Measurements from ENCODE around the gene THADA. TPM values are rescaled to one million over a fixed set of nuclear protein-coding genes. Genes with fewer than 3 reads are reported as not detected.

The THADA gene, protein sequence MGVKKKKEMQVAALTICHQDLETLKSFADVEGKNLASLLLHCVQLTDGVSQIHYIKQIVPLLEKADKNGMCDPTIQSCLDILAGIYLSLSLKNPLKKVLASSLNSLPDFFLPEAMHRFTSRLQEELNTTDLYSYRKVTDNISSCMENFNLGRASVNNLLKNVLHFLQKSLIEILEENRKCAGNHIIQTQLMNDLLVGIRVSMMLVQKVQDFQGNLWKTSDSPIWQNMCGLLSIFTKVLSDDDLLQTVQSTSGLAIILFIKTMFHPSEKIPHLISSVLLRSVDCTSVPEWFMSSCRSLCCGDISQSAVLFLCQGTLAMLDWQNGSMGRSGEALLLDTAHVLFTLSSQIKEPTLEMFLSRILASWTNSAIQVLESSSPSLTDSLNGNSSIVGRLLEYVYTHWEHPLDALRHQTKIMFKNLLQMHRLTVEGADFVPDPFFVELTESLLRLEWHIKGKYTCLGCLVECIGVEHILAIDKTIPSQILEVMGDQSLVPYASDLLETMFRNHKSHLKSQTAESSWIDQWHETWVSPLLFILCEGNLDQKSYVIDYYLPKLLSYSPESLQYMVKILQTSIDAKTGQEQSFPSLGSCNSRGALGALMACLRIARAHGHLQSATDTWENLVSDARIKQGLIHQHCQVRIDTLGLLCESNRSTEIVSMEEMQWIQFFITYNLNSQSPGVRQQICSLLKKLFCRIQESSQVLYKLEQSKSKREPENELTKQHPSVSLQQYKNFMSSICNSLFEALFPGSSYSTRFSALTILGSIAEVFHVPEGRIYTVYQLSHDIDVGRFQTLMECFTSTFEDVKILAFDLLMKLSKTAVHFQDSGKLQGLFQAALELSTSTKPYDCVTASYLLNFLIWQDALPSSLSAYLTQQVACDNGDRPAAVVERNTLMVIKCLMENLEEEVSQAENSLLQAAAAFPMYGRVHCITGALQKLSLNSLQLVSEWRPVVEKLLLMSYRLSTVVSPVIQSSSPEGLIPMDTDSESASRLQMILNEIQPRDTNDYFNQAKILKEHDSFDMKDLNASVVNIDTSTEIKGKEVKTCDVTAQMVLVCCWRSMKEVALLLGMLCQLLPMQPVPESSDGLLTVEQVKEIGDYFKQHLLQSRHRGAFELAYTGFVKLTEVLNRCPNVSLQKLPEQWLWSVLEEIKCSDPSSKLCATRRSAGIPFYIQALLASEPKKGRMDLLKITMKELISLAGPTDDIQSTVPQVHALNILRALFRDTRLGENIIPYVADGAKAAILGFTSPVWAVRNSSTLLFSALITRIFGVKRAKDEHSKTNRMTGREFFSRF (N-terminal part only)
- total RNA-seq, result 10 to 100 TPM; 21.6 to 27.7 TPM

DNA sequence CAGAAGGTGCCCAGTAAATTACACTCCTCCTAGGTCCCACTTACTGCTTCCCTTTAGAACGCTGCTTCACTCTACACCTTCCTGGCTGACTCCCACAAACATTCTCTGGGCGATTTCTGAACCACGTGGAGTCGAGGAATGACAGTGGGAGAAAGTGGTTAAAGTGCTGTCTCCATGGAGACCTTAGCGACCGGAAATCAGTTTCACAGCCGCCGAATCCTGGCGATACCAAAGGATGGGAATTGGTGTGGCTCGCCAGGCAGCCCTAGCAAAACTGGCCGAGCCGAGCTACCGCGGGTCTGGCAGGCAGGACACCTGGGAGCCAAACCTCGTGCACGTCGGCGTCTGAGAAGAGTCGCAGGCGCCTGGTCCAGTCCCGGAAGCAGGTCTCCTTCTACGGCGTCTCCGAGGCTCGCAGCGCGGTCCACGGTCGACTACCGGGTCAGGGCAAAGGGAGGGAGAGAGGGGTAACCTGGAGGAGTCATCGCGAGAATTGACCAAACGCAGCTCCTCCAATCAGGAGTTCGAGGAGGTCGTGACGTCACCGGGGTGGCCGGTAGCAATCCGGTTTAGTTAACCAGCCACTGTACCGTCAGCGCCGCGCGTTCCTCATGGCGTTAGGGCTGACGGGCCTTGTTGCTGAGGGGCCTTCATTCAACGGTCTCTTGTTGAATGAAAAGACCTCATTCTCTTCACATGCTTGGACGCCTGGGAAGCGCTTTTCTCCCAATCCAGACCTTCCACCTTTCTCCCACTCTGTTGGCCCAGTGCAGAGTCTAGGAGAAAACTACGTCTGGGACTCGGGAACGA, at the start of gene THADA:
Gene THADA, minus strand, starts transcription at position 436 of the 810 bp plus-strand sequence. CDS start 3,646 bp downstream, outside the sequence.

DNA sequence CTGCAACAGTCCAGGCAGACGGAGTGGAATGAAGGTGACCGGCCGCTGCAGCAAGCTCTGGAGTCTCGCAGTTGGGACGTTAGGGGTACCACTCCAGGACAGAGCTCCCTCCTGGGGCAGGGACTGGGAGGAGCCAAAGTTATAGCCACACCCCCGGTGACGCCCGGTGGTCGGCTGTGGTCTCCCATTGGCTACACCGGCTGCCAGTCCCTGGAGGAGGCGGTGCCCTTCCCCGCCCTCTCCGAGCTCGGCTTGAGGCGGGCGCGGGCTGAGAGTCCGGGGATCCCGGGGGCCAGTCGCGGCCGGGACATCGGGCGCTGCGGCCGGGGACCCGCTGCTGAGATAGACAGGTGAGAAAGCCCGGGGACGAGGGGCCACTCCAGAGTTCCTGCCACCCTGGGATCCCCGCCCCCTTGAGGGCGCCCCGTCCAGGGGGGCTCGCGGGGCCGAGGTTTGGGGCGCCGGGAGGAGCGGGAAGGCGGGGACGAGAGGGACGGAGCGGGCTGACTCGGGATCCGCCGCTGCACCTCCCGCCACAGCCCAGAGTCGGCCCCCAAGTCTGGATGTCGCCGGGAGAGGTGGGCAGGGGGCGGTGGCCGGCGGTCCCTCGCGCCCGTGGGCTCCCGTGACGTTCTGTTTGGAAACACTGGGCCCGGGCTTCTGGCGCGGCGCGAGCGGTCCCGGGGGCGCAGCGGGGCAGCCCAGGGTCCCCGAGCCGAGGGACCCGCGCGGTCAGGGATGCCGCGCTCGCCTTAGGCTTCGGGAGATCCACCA, 41.4 kb upstream of the THADA start, which contains the start of gene PLEKHH2:
Gene PLEKHH2, plus strand, starts transcription at position 231 of the 774 bp plus-strand sequence. CDS start 7,414 bp downstream, outside the sequence.

DNA sequence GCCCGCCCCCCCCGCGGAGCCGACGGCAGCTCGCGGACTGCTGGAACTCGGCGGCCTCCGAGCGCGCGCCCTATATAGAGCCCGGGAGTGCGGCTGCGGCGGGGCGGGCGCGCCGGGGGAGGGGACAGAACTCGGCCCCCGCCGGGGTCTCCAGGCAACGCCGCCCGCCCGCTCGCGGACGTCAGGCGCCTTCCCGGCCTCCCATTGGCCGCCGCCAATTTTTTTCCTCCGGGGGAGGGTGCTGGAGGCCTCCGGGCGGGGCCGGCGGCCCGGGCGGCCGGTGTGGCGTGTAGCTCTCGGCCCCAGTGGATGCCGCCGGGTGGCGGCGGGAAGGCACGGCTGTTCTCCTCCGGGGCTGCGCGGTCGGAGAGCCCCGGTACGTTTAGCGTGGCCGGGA, 369.3 kb downstream of the THADA start, which contains the start of gene ZFP36L2:
Gene ZFP36L2, minus strand, starts transcription at position 49 of the 397 bp plus-strand sequence. CDS start 291 bp downstream, outside the sequence.

Other genes starting within 250 kb of the THADA start
- under 1 TPM; 0.53 to 0.58 TPM for gene PLEKHH2, start 41.2 kb upstream of the THADA start, total RNA-seq
- not detected for gene C1GALT1C1L, start 80.4 kb upstream of the THADA start, total RNA-seq
- gene DYNC2LI1, start 178.0 kb upstream of the THADA start, total RNA-seq, result 1 to 10 TPM; 2.6 to 3.1 TPM
- gene ABCG5, start 242.8 kb upstream of the THADA start, total RNA-seq, result not detected
- not detected for gene ABCG8, start 242.9 kb upstream of the THADA start, total RNA-seq